Fibroblast of skin of right biceps (primary cell): Measurements from ENCODE around the gene BORCS6.
A peak's percentile ranks its signal among the peaks of the same experiment; 100 is the strongest.

Source experiments
- DNase-seq: peaks from one replicate; pipeline ENCODE4 v3.0.0-alpha.2; 2013

Gene BORCS6

DNA sequence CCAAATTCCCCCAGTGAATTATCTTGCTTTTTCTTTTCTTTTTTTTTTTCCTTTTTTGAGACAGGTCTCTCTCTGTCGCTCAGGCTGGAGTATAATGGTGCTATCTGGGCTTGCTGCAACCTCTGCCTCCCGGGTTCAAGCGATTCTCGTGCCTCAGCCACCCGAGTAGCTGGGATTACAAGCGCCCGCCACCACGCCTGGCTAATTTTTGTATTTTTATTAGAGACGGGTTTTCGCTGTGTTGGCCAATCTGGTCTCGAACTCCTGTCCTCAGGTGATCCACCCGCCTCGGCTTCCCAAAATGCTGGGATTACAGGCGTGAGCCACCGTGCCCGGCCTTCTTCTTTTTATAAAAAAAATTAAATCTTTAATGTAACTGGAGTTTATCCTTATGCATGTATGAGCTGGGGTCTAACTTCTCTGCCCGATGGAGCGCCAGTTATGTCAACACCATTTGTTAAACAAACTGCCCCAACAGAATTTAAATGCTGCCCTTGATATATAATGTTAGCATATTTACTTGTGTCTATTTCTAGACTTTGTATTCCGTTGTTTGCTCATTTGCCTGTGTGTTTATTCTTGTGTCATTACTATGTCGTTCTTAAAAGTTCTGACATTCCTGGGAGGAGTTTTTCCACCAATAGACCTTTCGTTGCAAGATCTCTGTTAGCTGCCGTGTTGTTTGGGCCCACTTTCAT lies 20.9 kb upstream of the BORCS6 start:
- no peak for DNase-seq

DNA sequence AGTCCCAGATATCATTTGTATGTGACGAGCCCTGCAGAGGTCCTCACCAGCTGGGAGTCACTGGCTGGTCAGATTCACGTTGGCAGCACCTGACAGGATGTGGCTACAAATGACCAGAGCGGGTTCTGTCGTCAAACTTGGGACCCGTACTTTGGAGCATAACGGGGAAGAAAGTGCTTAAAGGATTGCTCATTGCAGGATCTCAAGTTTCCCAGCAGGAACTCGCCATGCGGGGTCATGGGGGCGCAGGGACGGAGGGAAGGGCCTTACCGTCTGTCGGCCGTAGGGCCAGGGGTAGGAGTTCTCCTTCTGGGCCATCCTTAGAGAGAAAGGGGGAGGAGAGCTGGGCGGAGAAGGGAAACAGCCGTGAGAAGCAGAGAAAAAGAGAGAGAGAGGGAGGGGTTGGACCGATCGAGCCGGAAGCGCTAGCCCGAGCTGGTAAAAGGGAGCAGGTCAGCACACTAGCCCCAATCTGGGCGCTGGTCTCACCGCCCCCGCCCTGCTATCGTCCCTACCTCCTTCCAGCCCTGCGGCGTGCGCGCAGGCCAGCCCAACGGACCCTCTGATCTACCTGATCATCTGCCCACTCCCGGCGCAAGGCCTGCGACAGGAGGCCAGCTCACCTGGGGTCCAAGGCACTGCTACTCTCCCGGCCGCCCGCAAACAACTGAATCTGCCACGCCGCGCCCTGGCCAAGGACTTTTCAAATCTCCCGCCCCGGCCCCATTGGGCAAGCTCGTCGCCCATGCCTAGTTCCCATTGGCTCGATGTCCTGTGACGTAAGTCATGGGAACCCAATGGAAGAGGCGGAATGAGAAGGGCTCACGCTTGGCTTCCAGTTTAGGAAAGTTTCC lies 20.2 kb upstream of the BORCS6 start, which contains the start of gene AURKB:
Gene AURKB (minus strand): TSS at position 669 of the 854 bp plus-strand sequence. CDS start 351 bp downstream, at position 318.
- peak; percentile 98 for DNase-seq

DNA sequence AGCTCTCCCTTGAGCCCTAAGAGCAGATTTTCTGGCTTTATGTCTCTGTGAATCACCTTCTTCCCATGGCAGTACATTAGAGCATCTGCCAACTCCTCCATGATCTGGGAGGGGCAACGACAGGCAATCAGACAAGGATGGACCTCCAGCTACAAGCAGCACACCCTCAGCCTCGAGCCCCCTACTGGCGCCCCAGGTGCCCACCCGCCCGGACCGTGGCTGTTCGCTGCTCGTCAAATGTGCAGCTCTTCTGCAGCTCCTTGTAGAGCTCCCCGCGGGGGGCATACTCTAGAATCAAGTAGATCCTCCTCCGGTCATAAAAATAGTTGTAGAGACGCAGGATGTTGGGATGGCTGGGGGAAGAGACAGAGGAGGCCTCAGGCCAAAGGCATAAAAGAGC lies 16.6 kb upstream of the BORCS6 start:
- DNase-seq = no peak

DNA sequence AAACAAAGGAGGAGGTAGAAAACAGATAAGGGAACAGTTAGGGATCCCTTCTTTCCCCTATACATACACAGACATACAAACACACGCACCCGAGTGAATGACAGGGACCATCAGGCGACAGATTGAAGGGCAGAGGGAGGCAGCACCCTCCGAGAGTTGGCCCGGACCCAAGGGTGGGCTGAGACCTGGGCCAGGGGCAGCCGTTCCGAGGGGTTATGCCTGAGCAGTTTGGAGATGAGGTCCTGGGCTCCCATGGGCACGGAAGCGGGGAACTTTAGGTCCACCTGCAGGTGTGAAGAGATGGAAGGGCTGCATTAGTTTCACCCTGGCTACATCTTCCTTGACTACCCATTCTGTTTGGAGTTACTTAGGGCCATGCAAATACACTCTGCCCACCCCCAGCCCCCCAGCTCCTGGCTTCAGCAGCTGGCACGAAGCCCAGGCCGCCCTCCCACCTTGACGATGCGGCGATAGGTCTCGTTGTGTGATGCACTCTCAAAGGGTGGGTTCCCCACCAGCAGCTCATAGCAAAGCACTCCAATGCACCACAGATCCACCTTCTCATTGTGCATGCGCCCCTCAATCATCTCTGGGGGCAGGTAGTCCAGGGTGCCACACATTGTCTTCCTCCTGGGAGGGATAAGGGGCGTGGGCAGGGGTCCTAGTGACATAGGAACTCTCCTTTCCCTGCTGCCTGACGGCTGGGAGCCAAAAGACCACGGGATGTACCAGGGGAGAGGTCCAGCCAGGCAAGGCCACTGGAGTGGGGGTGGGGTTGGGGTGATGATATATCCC lies 15.0 kb upstream of the BORCS6 start:
- no peak for DNase-seq

DNA sequence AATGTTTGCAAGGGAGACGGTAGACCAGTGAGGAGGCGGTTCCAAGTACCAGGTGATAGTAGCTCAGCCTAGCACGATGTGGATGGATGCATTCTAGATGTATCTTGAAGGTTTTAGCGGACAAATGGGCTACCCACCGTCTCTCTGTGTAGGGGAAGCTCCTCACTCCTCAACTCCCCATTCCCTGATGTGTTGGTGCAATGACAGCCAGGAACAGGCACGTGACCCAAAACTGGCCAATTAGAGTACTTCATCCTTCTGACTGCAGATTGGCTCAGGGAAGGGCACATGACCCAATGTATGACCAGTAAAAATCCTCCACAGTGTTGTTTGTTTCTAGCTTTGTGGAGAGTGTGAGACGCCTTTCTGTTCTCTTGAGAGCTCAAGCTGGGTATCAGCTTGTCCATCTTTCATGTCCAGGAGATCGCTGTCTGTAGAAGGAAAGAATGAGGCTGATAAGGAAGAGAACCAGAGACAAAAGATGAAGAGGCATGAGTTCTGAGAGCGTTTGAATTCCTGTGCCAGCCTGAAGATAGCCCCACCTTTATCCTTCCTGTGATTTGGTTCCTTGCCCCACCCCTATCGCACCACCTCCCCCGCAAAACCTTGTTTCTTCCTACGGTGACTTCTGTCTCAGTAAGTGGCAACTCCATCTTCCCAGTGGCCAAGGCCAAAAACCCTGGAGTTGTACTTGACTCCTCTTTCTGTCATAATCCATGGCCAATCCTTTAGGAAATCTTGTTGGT lies 2.3 kb upstream of the BORCS6 start:
- DNase-seq = peak; percentile 90

DNA sequence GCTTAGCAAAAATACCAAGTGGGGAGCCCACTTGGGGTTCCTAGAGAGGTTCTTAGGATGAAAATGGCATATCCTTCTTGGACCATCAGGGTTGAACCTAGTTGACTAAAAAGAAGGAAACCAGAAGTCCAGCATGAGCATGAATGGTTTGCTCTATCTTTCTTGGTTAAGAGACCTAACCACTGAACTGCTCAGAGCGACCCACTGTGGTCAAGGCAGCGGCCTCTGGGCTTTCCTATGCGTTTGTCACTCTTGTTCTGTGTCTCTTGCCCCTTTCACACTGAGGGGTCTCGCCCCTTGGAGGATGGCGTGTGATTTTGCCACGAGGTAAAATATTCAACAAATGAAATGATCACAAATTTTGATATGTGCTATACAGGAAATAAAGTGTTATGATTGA lies 526 bp upstream of the BORCS6 start:
- DNase-seq = no peak

DNA sequence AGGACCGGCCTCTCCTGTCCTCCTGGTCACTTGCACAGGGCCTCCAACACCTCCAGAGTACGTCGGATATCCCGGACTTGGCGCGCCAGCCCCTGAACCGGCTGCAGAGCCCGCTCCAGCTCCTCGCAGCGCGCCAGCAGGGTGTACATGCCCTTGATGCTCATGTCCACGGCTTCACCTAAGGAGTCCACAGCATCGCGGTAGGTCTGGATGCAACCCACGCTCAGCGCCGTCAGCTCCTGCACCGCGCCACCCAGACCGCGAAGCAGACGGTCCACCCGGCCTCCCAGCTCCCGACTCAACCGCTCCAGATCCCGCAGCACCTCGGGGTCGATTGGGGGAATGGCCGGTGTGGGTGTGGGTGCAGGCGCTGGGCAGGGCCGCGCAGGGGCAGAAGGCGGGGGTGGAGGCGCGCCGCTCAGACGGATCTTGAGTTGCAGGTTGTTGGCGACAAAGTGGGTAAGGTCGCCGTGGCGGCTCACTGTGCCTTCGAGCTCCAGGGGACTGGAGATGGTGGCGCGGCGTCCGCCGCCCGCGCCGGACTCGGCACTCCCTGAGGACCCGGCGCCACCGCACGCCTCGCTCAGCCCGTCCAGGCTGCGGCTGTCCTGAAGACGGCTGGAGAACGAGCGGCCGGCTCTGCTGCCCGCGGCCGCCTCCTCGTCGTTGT lies 804 bp downstream of the BORCS6 start:
- no peak for DNase-seq

DNA sequence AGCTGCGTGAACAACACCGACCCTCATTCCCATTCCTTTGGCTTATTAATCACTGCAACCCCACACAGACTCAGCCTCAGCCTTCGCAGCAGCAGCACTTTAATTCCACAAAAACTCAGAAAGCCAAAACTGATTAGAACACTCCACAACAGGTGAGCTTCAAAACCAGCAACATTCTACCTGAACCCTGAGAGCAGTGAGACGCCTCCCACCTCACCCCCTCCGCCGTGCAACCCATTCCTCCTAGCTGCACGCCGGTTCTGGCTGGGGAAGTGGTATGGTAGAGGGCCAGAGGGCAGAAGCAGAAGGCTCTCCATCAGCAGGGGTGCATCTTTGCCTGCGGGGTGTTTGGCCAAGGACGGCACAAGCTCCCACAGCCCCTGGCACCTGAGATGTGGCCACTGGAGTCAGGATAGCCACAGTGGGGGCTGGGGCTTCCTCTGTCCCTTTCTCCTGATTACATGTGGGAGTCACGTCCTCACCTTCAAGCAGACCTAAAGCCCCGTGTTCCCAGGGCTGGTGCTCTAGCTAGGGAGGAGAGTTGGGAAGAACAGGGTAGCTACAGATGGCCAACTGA lies 1.6 kb downstream of the BORCS6 start:
- no peak for DNase-seq

DNA sequence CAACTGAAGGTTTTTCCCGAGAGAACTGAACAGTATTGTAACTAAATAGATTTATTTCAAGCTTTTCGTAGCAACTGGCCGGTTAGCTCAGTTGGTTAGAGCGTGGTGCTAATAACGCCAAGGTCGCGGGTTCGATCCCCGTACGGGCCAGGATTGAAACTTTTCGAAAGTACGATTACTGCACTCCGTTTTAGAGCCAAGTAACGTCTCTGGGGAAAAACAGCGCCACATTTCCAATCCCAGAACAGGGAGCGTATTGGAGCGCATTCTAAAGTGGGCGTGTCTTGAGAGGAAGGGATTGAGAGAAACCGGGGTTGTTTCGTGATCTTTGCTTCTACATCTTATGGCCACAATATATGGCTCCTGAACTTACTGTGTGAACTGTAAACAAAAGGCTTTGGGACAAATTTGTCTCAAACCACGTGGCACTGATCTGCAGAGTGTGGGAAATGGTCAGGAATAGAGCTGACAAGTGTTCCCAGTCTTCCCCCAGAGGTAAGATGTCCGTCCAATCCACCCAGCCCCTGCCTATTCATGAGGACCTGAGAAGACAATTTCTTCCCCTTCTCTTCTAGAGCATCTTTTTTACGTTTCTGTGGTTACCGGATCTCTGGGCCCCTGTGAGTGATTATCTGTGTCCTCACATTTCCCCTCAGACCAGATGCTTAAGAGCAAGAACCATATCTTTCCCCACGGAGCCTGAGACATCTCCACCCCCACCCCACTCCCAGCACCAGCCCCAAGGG lies 2.3 kb downstream of the BORCS6 start:
- peak; percentile 100 for DNase-seq

DNA sequence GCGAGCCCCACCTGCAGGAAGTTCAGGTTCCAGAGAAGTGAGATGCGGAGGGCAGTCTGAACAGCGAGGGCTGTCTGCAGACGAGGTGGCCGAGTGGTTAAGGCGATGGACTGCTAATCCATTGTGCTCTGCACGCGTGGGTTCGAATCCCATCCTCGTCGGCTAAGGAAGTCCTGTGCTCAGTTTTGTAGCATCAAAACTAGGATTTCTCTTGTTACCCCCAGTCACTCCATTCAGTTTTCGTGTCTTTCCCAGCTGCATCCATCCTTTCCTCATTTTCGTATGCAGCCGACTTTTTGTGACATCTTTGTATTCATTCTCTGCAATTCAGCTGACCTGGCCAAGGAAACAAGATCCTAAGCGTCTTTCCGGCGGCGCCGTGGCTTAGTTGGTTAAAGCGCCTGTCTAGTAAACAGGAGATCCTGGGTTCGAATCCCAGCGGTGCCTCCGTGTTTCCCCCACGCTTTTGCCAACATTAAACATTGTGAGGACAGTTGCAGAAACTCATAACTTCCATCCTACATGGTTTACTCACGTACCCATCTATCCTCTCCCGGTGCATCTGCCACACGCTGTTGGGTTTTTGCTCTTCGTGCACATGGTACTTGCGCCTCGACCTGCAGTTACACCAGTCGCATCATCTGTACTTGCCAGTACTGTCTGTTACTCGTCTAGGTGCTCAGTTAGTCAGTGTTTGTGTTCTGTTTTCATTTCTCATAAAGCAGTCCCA lies 3.0 kb downstream of the BORCS6 start:
- DNase-seq = peak; percentile 97

DNA sequence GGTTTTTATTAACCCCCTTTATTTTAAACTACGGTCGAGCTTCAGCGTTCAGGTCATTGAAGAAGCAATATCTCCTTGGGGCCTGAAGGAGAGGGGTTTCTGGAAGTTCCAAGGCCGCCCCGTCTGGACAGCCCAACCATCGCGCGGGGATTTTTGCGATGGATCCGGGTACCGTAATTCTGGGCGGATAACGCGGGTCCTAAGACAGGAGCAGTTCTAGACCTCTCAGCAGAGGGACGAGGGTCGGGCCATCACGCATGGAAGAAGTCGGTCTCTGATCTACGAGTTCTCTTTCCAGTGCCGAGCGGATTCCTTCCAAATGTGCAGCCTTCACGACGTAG lies 3.6 kb downstream of the BORCS6 start:
- DNase-seq = no peak

DNA sequence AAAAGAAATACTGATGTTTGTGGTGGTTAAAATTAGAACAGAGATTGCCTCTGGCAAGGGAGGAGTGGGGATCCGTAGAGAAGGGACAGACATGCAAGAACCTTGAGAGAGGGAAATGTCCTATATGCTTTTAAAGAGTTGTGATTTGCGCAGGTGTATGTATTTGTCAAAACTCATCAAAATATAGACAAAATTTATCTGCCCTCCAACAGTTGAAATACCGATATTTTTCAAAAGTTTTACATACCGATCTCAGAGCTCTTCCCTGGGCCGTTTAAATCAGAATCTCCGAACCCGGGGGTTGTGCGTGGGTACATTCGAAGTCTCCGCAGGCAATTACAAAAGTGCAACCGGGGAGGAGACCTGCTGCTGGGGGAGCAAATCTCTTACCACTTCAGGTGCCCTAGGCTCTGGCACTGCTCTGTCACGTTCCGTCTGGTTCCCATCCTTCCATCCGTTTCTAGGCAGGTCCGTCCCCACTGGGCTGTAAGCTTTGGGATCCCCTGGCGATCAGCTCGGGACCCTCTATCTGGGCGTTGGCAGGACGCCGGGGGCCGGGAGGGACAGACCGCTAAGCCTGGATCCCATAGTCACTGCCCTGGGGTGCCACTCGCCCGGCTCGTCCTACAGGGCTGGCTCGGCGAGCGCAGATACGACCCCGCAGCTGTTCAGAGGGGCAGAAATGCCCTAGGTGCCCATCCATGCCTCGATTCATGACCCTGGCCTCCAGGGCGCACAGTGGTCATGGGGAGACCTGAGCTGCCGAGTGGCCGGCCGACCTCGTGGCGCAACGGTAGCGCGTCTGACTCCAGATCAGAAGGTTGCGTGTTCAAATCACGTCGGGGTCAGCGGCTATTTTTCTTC lies 4.2 kb downstream of the BORCS6 start:
- DNase-seq = peak; percentile 70

DNA sequence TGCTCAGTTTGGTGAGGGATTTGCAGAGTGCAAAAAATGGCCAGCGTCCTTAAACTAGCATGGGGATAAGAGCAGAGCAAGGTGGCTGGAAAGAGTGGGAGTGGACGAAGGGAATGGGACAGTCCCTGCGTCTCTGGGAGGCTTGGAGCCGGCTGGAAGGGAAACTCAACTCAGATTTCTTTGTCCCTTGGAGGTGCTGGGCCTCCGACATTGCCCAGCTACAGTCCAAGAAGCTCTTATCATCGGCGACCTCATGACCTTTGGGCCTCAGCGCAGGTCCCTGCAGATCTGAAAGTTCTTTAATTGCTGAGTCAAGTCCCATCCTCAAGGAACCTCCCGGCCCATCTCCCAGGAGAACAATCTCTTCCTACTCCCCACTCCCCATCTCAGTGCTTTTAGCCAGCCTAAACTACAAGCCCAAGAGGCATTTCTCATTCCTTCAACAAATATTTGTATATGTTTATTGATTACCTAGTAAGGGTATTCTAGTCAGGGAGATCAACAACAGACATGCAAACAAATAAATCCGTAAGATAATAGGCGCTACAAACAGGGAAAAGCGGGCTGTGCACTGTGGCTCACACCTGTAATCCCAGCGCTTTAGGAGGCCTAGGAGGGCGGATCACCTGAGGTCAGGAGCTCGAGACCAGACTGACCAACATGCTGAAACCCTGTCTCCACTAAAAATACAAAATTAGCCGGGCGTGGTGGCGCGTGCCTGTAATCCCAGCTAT lies 12.8 kb downstream of the BORCS6 start:
- no peak for DNase-seq

DNA sequence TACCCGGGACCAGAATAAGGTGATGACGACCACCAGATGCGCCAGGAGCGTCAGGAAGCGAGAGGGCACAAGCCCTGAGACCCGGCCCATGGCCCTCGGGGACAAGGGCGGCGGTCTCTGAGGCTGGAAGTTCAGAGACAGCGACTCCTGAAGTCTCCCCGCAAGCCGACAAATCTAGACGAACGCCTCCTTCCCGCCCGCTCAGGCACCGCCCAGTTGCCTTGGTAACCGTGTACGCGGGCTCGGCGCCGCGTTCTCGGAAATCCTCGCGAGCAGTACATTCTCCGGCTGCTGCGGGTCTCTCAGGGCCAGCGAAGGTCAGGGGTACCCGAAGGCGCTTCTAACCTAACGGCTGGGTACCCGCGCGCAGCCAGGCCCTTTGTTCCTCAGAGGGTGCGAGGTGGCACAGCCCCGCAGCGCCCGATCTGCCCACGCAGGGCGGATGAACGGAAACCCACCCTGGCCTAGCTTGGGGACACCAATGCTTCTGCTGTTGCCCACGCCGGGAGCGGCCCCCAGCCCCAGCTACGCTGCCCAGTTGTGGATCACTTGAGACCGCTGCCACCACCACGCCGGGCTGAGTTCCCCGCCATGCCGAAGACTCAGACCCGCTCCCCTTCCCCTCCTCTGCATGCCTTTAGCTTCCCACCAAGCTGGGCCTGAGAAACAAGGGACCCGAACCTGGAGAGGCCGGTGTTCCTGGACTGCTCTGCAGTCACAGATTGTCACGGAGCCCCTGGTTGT lies 13.6 kb downstream of the BORCS6 start, which contains the start of gene TMEM107:
Gene TMEM107 (minus strand): TSS at position 184 of the 744 bp plus-strand sequence. CDS start 94 bp downstream, at position 90.
- DNase-seq = peak; percentile 84

DNA sequence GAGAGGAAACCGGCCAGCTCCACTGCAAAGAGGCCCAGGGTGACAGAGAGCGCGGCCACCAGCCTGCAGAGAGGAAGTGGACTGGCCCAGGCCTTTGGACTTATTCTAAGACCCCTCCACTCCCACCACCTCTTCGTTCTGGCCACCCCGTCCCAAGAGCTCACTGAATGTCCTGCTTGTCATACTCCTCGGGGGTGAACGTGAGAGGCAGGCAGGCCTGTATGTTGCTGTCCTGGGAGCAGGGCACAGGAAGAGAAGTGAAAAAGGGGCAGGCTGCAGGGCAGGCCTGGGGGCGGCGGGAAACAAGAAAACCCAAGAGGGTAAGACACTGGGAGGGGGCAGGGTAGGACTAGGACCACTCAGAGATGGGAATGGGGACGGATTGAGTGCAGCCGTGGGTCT lies 14.2 kb downstream of the BORCS6 start:
- no peak for DNase-seq

DNA sequence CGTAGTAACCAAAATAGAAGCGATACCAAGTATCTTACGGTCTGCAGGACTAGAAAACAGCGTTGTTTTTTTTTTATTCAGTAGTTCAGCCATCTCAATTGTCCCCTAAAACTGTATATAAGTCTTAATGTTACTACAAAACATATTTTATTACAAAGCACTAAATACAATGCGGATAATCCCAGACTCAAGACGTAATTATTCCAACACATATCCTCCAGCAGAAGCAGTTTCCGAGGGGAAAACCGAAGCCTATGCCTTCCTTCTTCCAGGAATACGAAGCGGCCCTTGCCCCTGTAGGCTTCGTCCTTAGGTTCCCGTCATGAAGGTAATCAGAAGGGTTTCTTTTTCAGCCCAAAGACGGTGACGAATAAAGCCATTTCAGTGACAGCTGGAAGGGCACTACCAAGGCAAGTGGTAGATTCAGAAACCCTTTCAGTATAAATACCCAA lies 16.1 kb downstream of the BORCS6 start:
- DNase-seq = peak; percentile 42

DNA sequence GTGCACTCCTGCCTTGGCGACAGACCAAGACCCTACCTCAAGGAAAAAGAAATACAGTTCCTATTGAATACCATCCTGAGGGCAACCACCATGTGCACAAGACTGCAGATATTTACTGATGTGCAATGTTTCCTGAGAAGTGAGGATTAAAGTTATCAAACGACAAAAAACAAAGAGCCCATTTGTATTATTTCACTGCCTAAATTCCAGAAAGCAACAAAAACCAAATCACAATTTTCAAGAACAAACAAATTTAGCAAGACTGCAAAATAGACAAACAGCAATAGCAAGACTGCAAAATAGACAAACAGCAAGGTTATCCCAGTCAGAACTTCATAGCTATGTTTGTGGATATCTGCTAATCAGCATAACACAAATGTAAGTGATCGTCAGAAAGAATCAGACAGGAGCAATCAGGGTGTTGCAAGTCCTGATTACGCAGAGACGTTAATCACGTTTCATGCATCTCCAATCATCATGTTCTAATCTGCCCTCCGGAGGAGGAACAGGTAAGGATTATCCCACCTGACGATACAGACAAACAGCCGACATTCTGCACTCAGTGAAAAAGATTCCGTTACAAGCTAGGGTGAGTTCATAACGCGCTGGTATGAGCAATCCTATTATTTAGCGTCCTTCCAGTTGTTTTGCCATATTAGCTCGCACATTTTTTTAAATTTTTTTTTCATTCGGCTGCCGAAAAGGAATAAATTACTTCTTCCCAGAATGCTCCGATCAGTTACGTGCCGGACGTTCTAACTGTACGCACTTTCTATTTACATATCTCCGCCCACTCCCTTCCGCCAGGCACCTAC lies 16.7 kb downstream of the BORCS6 start:
- peak; percentile 99 for DNase-seq
